Chondrocyte (in vitro differentiated cells): ENCODE measurements around the gene SYNJ1. TPM values are rescaled to one million over a fixed set of nuclear protein-coding genes. Genes with fewer than 3 reads are reported as not detected.

Experiments used
- DNase-seq: peaks from one replicate; pipeline ENCODE4 v3.0.0; 2021; ENCODE audit warnings: mixed read lengths, low spot score
- H3K27ac Mint-ChIP-seq: one replicate; pipeline ENCODE4 v1.8.0; 2021; ENCODE audit warnings: mild to moderate bottlenecking, moderate library complexity, mixed read lengths; ENCODE audit not compliant: unreplicated experiment
- H3K27me3 Mint-ChIP-seq: 2 replicates; pipeline ENCODE4 v1.8.0; 2021; ENCODE audit warnings: low read depth, mixed read lengths
- H3K36me3 Mint-ChIP-seq: 2 replicates; pipeline ENCODE4 v1.8.0; 2021; ENCODE audit warnings: low read depth, mixed read lengths
- H3K4me1 Mint-ChIP-seq: 2 replicates; pipeline ENCODE4 v1.8.0; 2021; ENCODE audit warnings: low read depth, mild to moderate bottlenecking, mixed read lengths
- H3K4me3 Mint-ChIP-seq: one replicate; pipeline ENCODE4 v1.8.0; 2021; ENCODE audit warnings: mild to moderate bottlenecking, moderate library complexity, mixed read lengths; ENCODE audit not compliant: unreplicated experiment
- H3K9me3 Mint-ChIP-seq: 2 replicates; pipeline ENCODE4 v1.8.0; 2021; ENCODE audit warnings: low read depth, mixed read lengths
- total RNA-seq: library from RNA; stranded (reverse); gene quantifications from 3 replicates; pipeline ENCODE4 v1.2.1, GENCODE V29; 2021
- TF ChIP-seq, protein P1 (sequence below): fragments of 200-600 bp; sonication (generic); IDR thresholded peaks from 2 replicates; pipeline ENCODE4 v1.5.0; 2021; ENCODE audit warnings: antibody characterized with exemption, mild to moderate bottlenecking, moderate library complexity

The SYNJ1 gene
- total RNA-seq, 1 donor from 2014 or later = 9.1 TPM

DNA sequence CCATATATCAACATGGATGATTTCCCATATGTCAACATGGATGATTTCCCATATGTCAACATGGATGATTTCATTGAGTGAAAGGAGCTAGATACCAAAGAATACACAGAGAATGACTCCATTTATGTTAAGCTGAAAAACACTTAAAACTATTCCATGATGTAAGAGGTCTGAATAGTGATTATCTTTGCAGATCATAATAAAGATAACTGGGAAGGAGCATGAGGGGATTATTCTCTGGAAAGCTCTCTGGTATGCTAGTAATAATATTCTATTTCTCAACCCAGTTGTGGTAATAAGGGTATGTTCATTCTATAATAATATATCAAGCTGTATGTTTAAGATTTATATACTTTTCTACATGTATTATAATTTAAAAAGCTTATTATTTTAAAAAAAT is 14.1 kb downstream of the SYNJ1 start:
- H3K9me3 Mint-ChIP-seq = peaks cover 5% of the 10 kb centered on the region

DNA sequence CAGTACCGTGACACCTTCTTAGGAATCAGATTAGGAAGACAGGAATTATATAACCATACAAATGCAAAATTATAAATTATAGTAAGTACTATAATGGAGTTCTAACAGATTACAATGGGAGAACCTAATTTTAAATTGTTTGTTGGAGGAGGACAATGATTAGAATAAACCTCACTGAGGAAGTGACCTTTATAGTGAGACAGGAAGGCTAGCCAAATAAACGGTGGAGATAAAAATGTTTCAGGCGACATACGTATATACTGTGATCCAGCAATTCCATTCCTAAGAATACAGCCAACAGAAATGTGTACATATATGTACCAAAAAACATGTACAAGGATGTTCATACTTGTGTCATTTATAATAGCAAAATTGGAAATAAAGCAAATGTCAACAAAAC is 15.2 kb downstream of the SYNJ1 start:
- H3K27ac Mint-ChIP-seq = no peak overlapping the region
- TF ChIP-seq, protein P1, sequence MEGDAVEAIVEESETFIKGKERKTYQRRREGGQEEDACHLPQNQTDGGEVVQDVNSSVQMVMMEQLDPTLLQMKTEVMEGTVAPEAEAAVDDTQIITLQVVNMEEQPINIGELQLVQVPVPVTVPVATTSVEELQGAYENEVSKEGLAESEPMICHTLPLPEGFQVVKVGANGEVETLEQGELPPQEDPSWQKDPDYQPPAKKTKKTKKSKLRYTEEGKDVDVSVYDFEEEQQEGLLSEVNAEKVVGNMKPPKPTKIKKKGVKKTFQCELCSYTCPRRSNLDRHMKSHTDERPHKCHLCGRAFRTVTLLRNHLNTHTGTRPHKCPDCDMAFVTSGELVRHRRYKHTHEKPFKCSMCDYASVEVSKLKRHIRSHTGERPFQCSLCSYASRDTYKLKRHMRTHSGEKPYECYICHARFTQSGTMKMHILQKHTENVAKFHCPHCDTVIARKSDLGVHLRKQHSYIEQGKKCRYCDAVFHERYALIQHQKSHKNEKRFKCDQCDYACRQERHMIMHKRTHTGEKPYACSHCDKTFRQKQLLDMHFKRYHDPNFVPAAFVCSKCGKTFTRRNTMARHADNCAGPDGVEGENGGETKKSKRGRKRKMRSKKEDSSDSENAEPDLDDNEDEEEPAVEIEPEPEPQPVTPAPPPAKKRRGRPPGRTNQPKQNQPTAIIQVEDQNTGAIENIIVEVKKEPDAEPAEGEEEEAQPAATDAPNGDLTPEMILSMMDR = no peak
- H3K27me3 Mint-ChIP-seq = no peaks in the 10 kb centered on the region
- H3K4me1 Mint-ChIP-seq = peaks cover 7% of the 10 kb centered on the region
- H3K36me3 Mint-ChIP-seq = peaks cover 7% of the 10 kb centered on the region
- peaks cover 5% of the 10 kb centered on the region for H3K9me3 Mint-ChIP-seq
- no peak overlapping the region for H3K4me3 Mint-ChIP-seq
- DNase-seq = no peak

More for the DNA sequence above, 14.1 kb downstream of the SYNJ1 start:
- no peaks in the 10 kb centered on the region for H3K27me3 Mint-ChIP-seq
- TF ChIP-seq, protein P1 = no peak
- no peak overlapping the region for H3K4me3 Mint-ChIP-seq
- no peak overlapping the region for H3K27ac Mint-ChIP-seq
- no peak for DNase-seq
- peaks cover 7% of the 10 kb centered on the region for H3K36me3 Mint-ChIP-seq
- peaks cover 7% of the 10 kb centered on the region for H3K4me1 Mint-ChIP-seq

DNA sequence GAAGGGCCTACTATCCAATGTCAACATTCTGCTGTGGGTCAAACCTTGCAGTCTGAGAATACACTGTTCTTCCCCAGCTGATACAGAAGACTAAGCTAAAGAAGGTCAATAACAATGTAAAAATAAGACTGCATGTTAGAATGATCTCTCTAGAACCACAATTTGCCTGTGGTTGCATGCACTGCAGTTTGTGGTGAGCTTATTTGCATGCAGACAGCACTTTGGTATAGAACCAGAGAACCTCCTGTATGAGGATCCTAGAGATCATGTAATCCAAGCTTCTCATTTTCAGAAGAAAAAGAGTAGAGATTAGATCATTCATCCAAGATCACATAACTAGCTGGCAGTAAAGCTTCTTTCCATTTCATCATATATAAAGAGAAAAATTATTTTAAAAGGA is 15.8 kb downstream of the SYNJ1 start:
- peaks cover 5% of the 10 kb centered on the region for H3K9me3 Mint-ChIP-seq
- H3K4me1 Mint-ChIP-seq = peaks cover 7% of the 10 kb centered on the region
- TF ChIP-seq, protein P1 = no peak
- peaks cover 6% of the 10 kb centered on the region for H3K36me3 Mint-ChIP-seq
- no peak for DNase-seq
- no peak overlapping the region for H3K27ac Mint-ChIP-seq
- no peak overlapping the region for H3K4me3 Mint-ChIP-seq
- H3K27me3 Mint-ChIP-seq = no peaks in the 10 kb centered on the region

GRCh38 chr21:32710987-32711386 is 16.8 kb downstream of the SYNJ1 start:
- peaks cover 9% of the 10 kb centered on the region for H3K4me1 Mint-ChIP-seq
- no peak overlapping the region for H3K27ac Mint-ChIP-seq
- peaks cover 2% of the 10 kb centered on the region for H3K36me3 Mint-ChIP-seq
- no peak for DNase-seq
- TF ChIP-seq, protein P1 = no peak
- H3K9me3 Mint-ChIP-seq = no peaks in the 10 kb centered on the region
- no peaks in the 10 kb centered on the region for H3K27me3 Mint-ChIP-seq
- H3K4me3 Mint-ChIP-seq = no peak overlapping the region

GRCh38 chr21:32710069-32710784 is 17.6 kb downstream of the SYNJ1 start:
- no peak overlapping the region for H3K4me3 Mint-ChIP-seq
- no peaks in the 10 kb centered on the region for H3K27me3 Mint-ChIP-seq

More at GRCh38 chr21:32710069-32710784, 17.6 kb downstream of the SYNJ1 start:
- Mint-ChIP-seq H3K4me1 (peaks cover 15% of the 10 kb centered on the region), H3K36me3 (peaks cover 2% of the 10 kb centered on the region), H3K27ac (no peak overlapping the region), H3K9me3 (no peaks in the 10 kb centered on the region)
- TF ChIP-seq, protein P1 = no peak
- no peak for DNase-seq
